Trophoblast cell (in vitro differentiated cells and primary cell): Measurements from ENCODE around the gene PRR22.
"Not testable (repeated sequence)": the region's sequence is repeated elsewhere in the genome, so short reads cannot be mapped to it uniquely, and the experiment has no call there.

Experiments
- DNase-seq, 2 donors: peaks; one replicate each; pipeline ENCODE4 v3.0.0-alpha.2; 2016
- H2AFZ ChIP-seq: 2 replicates; pipeline ENCODE4 v1.6.1; 2013; ENCODE audit warnings: low read length, moderate library complexity, mild to moderate bottlenecking; ENCODE audit not compliant: insufficient read depth, poor library complexity
- H2AK5ac ChIP-seq: 2 replicates; pipeline ENCODE4 v1.6.1; 2013; ENCODE audit warnings: mild to moderate bottlenecking, low read length
- H2BK120ac ChIP-seq: 2 replicates; pipeline ENCODE4 v1.6.1; 2013; ENCODE audit warnings: low read length, mild to moderate bottlenecking, moderate library complexity; ENCODE audit not compliant: insufficient read depth, poor library complexity
- H2BK12ac ChIP-seq: 2 replicates; pipeline ENCODE4 v1.6.1; 2013; ENCODE audit warnings: mild to moderate bottlenecking, low read length, moderate library complexity
- H2BK5ac ChIP-seq: 2 replicates; pipeline ENCODE4 v1.6.1; 2013; ENCODE audit warnings: low read length, low read depth, moderate library complexity, mild to moderate bottlenecking; ENCODE audit not compliant: poor library complexity
- H3K14ac ChIP-seq: 2 replicates; pipeline ENCODE4 v1.6.1; 2013; ENCODE audit warnings: mild to moderate bottlenecking, low read length
- H3K18ac ChIP-seq: 2 replicates; pipeline ENCODE4 v1.6.1; 2013; ENCODE audit warnings: mild to moderate bottlenecking, low read length
- H3K23ac ChIP-seq: 2 replicates; pipeline ENCODE4 v1.6.1; 2013; ENCODE audit warnings: low read length
- H3K27ac ChIP-seq: 2 replicates; pipeline ENCODE4 v1.5.1; 2013; ENCODE audit warnings: low read depth, mild to moderate bottlenecking, inconsistent platforms, low read length, moderate library complexity
- H3K27me3 ChIP-seq: 2 replicates; pipeline ENCODE4 v1.6.1; 2013; ENCODE audit warnings: inconsistent platforms, mild to moderate bottlenecking, low read length, moderate library complexity; ENCODE audit not compliant: insufficient read depth
- H3K36me3 ChIP-seq, 2 experiments: 1 replicate in 1 of 2; 2 replicates in 1 of 2; pipeline ENCODE4 v1.6.1; 2013; ENCODE audit warnings: low read length in 2 of 2, mild to moderate bottlenecking in 2 of 2, moderate library complexity in 1 of 2; ENCODE audit not compliant: insufficient read depth in 2 of 2, control insufficient read depth in 1 of 2
- H3K4ac ChIP-seq: 2 replicates; pipeline ENCODE4 v1.6.1; 2013; ENCODE audit warnings: low read depth, mild to moderate bottlenecking, low read length, moderate library complexity
- H3K4me1 ChIP-seq, 2 experiments: 1 replicate in 1 of 2; 2 replicates in 1 of 2; pipeline ENCODE4 v1.6.1; 2013; ENCODE audit warnings: low read length in 2 of 2, mild to moderate bottlenecking in 2 of 2, moderate library complexity in 1 of 2; ENCODE audit not compliant: insufficient read depth in 2 of 2, control insufficient read depth in 1 of 2
- H3K4me2 ChIP-seq: 2 replicates; pipeline ENCODE4 v1.6.1; 2013; ENCODE audit warnings: inconsistent platforms, mild to moderate bottlenecking, low read length, moderate library complexity
- H3K4me3 ChIP-seq: 2 replicates; pipeline ENCODE4 v1.5.1; 2013; ENCODE audit warnings: mild to moderate bottlenecking, low read depth, low read length, inconsistent platforms
- H3K79me1 ChIP-seq: one replicate; pipeline ENCODE4 v1.6.1; 2013; ENCODE audit warnings: low read length
- H3K79me2 ChIP-seq: 2 replicates; pipeline ENCODE4 v1.6.1; 2013; ENCODE audit warnings: low read length, mild to moderate bottlenecking; ENCODE audit not compliant: control insufficient read depth, insufficient read depth, poor library complexity
- H3K9ac ChIP-seq: 2 replicates; pipeline ENCODE4 v1.6.1; 2013; ENCODE audit warnings: mild to moderate bottlenecking, low read length
- H3K9me3 ChIP-seq: 2 replicates; pipeline ENCODE4 v1.6.1; 2013; ENCODE audit warnings: low read depth, mild to moderate bottlenecking, control low read depth, inconsistent platforms, low read length; ENCODE audit not compliant: insufficient read depth
- H4K12ac ChIP-seq: 2 replicates; pipeline ENCODE4 v1.6.1; 2013; ENCODE audit warnings: low read depth, mild to moderate bottlenecking, low read length, moderate library complexity
- H4K8ac ChIP-seq: 2 replicates; pipeline ENCODE4 v1.6.1; 2013; ENCODE audit warnings: low read depth, mild to moderate bottlenecking, low read length, moderate library complexity
- H4K91ac ChIP-seq: one replicate; pipeline ENCODE4 v1.6.1; 2013; ENCODE audit warnings: low read depth, mild to moderate bottlenecking, low read length, moderate library complexity
- WGBS: extraction: QIAGEN DNeasy Blood & Tissue Kit; methylation state at CpG from one replicate; pipeline ENCODE4 v1.1.7; 2013; ENCODE audit warnings: missing lambda C conversion rate; ENCODE audit not compliant: insufficient read length, insufficient coverage; ENCODE audit errors: extremely low coverage; 5-methylcytosine and 5-hydroxymethylcytosine counted together

Gene PRR22

GRCh38 chr19:5742051-5742450, 42.5 kb downstream of the PRR22 start:
- Histone ChIP-seq H3K79me1 (no peaks in the 10 kb centered on the region), H3K4me2 (no peak overlapping the region), H3K4me1 (no peaks in the 10 kb centered on the region), H3K23ac (no peak overlapping the region), H3K36me3 (no peaks in the 10 kb centered on the region), H3K9me3 (no peaks in the 10 kb centered on the region), H4K8ac (no peak overlapping the region), H4K12ac (no peak overlapping the region), H3K18ac (no peak overlapping the region), H4K91ac (no peak overlapping the region), H3K79me2 (no peaks in the 10 kb centered on the region), H3K27me3 (no peaks in the 10 kb centered on the region), H3K14ac (no peak overlapping the region), H3K4me3 (no peak overlapping the region), H3K9ac (no peak overlapping the region), H2AFZ (no peak overlapping the region), H2BK5ac (no peak overlapping the region), H2BK12ac (no peak overlapping the region), H3K27ac (no peak overlapping the region), H3K4ac (no peak overlapping the region), H2AK5ac (no peak overlapping the region), H2BK120ac (no peak overlapping the region)
- DNase-seq, result no peak
- 100% methylated on average over 6 of the region's 19 CpGs for WGBS

GRCh38 chr19:5738423-5738822, 46.1 kb downstream of the PRR22 start:
- Histone ChIP-seq H3K4ac (no peak overlapping the region), H4K8ac (no peak overlapping the region)

DNA sequence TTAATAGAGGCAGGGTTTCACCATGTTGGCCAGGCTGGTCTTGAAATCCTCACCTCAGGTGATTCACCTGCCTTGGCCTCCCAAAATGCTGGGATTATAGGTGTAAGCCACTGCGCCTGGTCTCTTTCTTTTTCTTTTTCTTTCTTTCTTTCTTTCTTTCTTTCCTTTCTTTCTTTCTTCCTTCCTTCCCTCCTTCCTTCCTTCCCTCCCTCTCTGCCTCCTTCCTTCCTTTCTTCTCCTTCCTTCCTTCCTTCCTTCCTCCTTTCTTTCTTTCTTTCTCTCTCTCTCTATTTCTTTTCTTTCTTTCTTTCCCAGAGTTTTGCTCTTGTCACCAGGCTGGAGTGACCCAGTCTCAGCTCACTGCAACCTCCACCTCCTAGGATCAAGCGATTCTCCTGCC, 51.4 kb downstream of the PRR22 start:
- not testable (repeated sequence) for H3K4me1 ChIP-seq, H3K79me2 ChIP-seq, H3K4ac ChIP-seq, H4K91ac ChIP-seq, H3K14ac ChIP-seq, H3K27me3 ChIP-seq, H2BK120ac ChIP-seq, H2BK5ac ChIP-seq, H3K79me1 ChIP-seq, H3K23ac ChIP-seq, H2AK5ac ChIP-seq, H3K9me3 ChIP-seq, H3K27ac ChIP-seq, DNase-seq, H3K36me3 ChIP-seq, H2AFZ ChIP-seq, H3K4me2 ChIP-seq, H3K9ac ChIP-seq, H4K12ac ChIP-seq, H3K18ac ChIP-seq, H2BK12ac ChIP-seq, H3K4me3 ChIP-seq, H4K8ac ChIP-seq
- no CpG with 5 or more reads among the region's 2 CpGs for WGBS

More at GRCh38 chr19:5738423-5738822, 46.1 kb downstream of the PRR22 start:
- Histone ChIP-seq H3K18ac (no peak overlapping the region), H3K9ac (no peak overlapping the region), H3K23ac (no peak overlapping the region), H3K4me1 (no peaks in the 10 kb centered on the region), H3K27ac (no peak overlapping the region), H3K27me3 (no peaks in the 10 kb centered on the region), H3K79me2 (no peaks in the 10 kb centered on the region), H4K91ac (no peak overlapping the region), H3K4me3 (no peak overlapping the region), H2BK120ac (no peak overlapping the region), H3K9me3 (no peaks in the 10 kb centered on the region), H2AK5ac (no peak overlapping the region), H3K79me1 (no peaks in the 10 kb centered on the region), H4K12ac (no peak overlapping the region), H2AFZ (no peak overlapping the region), H2BK12ac (no peak overlapping the region), H3K36me3 (no peaks in the 10 kb centered on the region), H3K4me2 (no peak overlapping the region), H3K14ac (no peak overlapping the region), H2BK5ac (no peak overlapping the region)
- DNase-seq, result peak; percentile 96
- no CpG with 5 or more reads among the region's 8 CpGs for WGBS
